SK-N-SH (cell line): ENCODE results near the gene LRRC59. TPM values are rescaled to one million over a fixed set of nuclear protein-coding genes. Genes with fewer than 3 reads are reported as not detected.
A peak's percentile ranks its signal among the peaks of the same experiment; 100 is the strongest.

Source experiments
- CTCF ChIA-PET: fragments of 300-600, 350-600 bp; formaldehyde crosslinking; extraction: SDS; loops from one replicate; lab custom pipeline; 2021; lab: Yijun Ruan, JAX
- POLR2A ChIA-PET: fragments of 350-600 bp; sonication (Branson Sonifier 250); formaldehyde crosslinking; extraction: SDS; loops from one replicate; lab custom pipeline; 2020; ENCODE audit warnings: antibody characterized with exemption, inconsistent platforms; lab: Yijun Ruan, JAX
- DNase-seq: peaks from one replicate; pipeline ENCODE4 v3.0.0; 2012
- H2AFZ ChIP-seq: fragments of 200-600 bp; sonication (generic); 2 replicates; pipeline ENCODE4 v1.8.1; 2016; ENCODE audit warnings: antibody characterized with exemption, mild to moderate bottlenecking, low read depth
- H3F3A ChIP-seq: fragments of 200-600 bp; sonication (generic); replicated peaks from 2 replicates; pipeline ENCODE3; 2016; ENCODE audit warnings: antibody characterized with exemption, mild to moderate bottlenecking; ENCODE audit not compliant: insufficient read depth
- H3K27ac ChIP-seq, 2 experiments: fragments of 200-500 bp in 1 of 2; fragments of 200-600 bp in 1 of 2; sonication (Bioruptor generic) in 1 of 2; sonication (generic), shearing (Covaris generic) in 1 of 2; 2 replicates each; pipeline versions ENCODE4 v1.5.1 to v1.6.1; 2014 to 2016; ENCODE audit warnings: low read depth in 2 of 2, inconsistent platforms in 1 of 2, low read length in 1 of 2, mild to moderate bottlenecking in 1 of 2, mixed read lengths in 1 of 2
- H3K27me3 ChIP-seq: fragments of 200-600 bp; sonication (generic), shearing (Covaris generic); 2 replicates; pipeline ENCODE4 v1.6.1; 2016; ENCODE audit warnings: mixed run types; ENCODE audit not compliant: insufficient read depth
- H3K36me3 ChIP-seq, 2 experiments: fragments of 200-500 bp in 1 of 2; fragments of 200-600 bp in 1 of 2; sonication (Bioruptor generic) in 1 of 2; sonication (generic) in 1 of 2; replicated peaks in 1 of 2; 2 replicates each; pipeline versions ENCODE3 to v1.5.1; 2014 to 2016; ENCODE audit warnings: low read length in 1 of 2, mild to moderate bottlenecking in 1 of 2; ENCODE audit not compliant: insufficient read depth in 2 of 2, control insufficient read depth in 1 of 2
- H3K4me1 ChIP-seq, 2 experiments: fragments of 200-500 bp in 1 of 2; fragments of 200-600 bp in 1 of 2; sonication (Bioruptor generic) in 1 of 2; sonication (generic), shearing (Covaris generic) in 1 of 2; 2 replicates each; pipeline versions ENCODE4 v1.5.1 to v1.6.1; 2014 to 2016; ENCODE audit warnings: low read depth in 1 of 2, low read length in 1 of 2, mixed run types in 1 of 2; ENCODE audit not compliant: insufficient read depth in 2 of 2, control insufficient read depth in 1 of 2
- H3K4me2 ChIP-seq: fragments of 200-600 bp; sonication (generic), shearing (Covaris generic); 2 replicates; pipeline ENCODE4 v1.6.1; 2017; ENCODE audit warnings: mixed run types
- H3K4me3 ChIP-seq, 2 experiments: fragments of 200-500 bp in 1 of 2; fragments of 200-600 bp in 1 of 2; sonication (Bioruptor generic) in 1 of 2; sonication (generic), shearing (Covaris generic) in 1 of 2; 2 replicates each; pipeline versions ENCODE4 v1.5.1 to v1.8.1; 2014 to 2016; ENCODE audit warnings: low read depth in 2 of 2, inconsistent platforms in 1 of 2, low read length in 1 of 2, mild to moderate bottlenecking in 1 of 2, mixed read lengths in 1 of 2, moderate library complexity in 1 of 2
- H3K79me2 ChIP-seq: fragments of 200-600 bp; sonication (generic); 2 replicates; pipeline ENCODE4 v1.8.1; 2017; ENCODE audit warnings: mild to moderate bottlenecking; ENCODE audit not compliant: insufficient read depth
- H3K9ac ChIP-seq: fragments of 200-600 bp; sonication (generic); 2 replicates; pipeline ENCODE4 v1.6.1; 2017; ENCODE audit warnings: mixed run types
- H3K9me2 ChIP-seq: fragments of 200-600 bp; sonication (generic); 2 replicates; pipeline ENCODE4 v1.6.1; 2017; ENCODE audit warnings: mixed run types
- H3K9me3 ChIP-seq: fragments of 200-600 bp; sonication (generic); 2 replicates; pipeline ENCODE4 v1.6.1; 2017; ENCODE audit warnings: mixed run types, mild to moderate bottlenecking, moderate library complexity
- H4K20me1 ChIP-seq: fragments of 200-600 bp; sonication (generic); 2 replicates; pipeline ENCODE4 v1.6.1; 2017; ENCODE audit warnings: mild to moderate bottlenecking, mixed run types; ENCODE audit not compliant: insufficient read depth
- GABPA ChIP-seq: IDR thresholded peaks from 2 replicates; pipeline ENCODE4 v1.4.0; 2012; ENCODE audit warnings: low read depth, mild to moderate bottlenecking
- MEF2A ChIP-seq: IDR thresholded peaks from 2 replicates; pipeline ENCODE4 v1.4.0; 2012; ENCODE audit warnings: low read depth, borderline replicate concordance
- MXI1 ChIP-seq: IDR thresholded peaks from 2 replicates; pipeline ENCODE4 v1.6.1; 2012; ENCODE audit warnings: mild to moderate bottlenecking, low read depth, low read length, improper control_type of control experiment
- NFIC ChIP-seq: IDR thresholded peaks from 2 replicates; pipeline ENCODE4 v1.4.0; 2012; ENCODE audit warnings: borderline replicate concordance
- NRF1 ChIP-seq: IDR thresholded peaks from 2 replicates; pipeline ENCODE4 v1.6.1; 2012; ENCODE audit warnings: low read depth, mild to moderate bottlenecking, low read length
- POLR2AphosphoS5 ChIP-seq: IDR thresholded peaks from 2 replicates; pipeline ENCODE4 v1.6.1; 2012; ENCODE audit warnings: low read depth, low read length
- RCOR1 ChIP-seq: fragments of 150-350 bp; IDR thresholded peaks from 2 replicates; pipeline ENCODE4 v1.6.1; 2017; ENCODE audit warnings: antibody characterized with exemption, low read length
- RFX5 ChIP-seq: IDR thresholded peaks from 2 replicates; pipeline ENCODE4 v1.6.1; 2012; ENCODE audit warnings: mild to moderate bottlenecking, improper control_type of control experiment, low read length
- RXRA ChIP-seq: IDR thresholded peaks from 2 replicates; pipeline ENCODE4 v1.4.0; 2012; ENCODE audit warnings: low read depth, mild to moderate bottlenecking, borderline replicate concordance
- TAF1 ChIP-seq: IDR thresholded peaks from 2 replicates; pipeline ENCODE4 v1.6.1; 2012; ENCODE audit warnings: low read depth, mild to moderate bottlenecking, low read length, moderate library complexity, borderline replicate concordance
- TCF12 ChIP-seq: IDR thresholded peaks from 2 replicates; pipeline ENCODE4 v1.4.0; 2012
- YY1 ChIP-seq: IDR thresholded peaks from 2 replicates; pipeline ENCODE4 v1.4.0; 2012; ENCODE audit warnings: low read depth, mild to moderate bottlenecking
- WGBS: methylation state at CpG from one replicate; pipeline ENCODE4 v1.1.6; 2017; ENCODE audit warnings: low lambda C conversion rate; 5-methylcytosine and 5-hydroxymethylcytosine counted together
- polyA plus RNA-seq, 3 experiments: library from polyadenylated mRNA; depleted of rRNA; stranded (reverse); fragments of >200 nt; gene quantifications; 2 replicates each; pipeline ENCODE4 v1.2.3, GENCODE V29; 2012
- TF ChIP-seq, protein P1 (sequence below): IDR thresholded peaks from 2 replicates; pipeline ENCODE4 v1.4.0; 2012; ENCODE audit warnings: low read depth, borderline replicate concordance
- TF ChIP-seq, protein P2 (sequence below): IDR thresholded peaks from 2 replicates; pipeline ENCODE4 v1.4.0; 2012; ENCODE audit warnings: low read depth
- TF ChIP-seq, protein P3 (sequence below): IDR thresholded peaks from 2 replicates; pipeline ENCODE4; 2012
- TF ChIP-seq, protein P4 (sequence below): fragments of 200-600 bp; sonication (generic); IDR thresholded peaks from 2 replicates; pipeline ENCODE4 v1.6.1; 2017; ENCODE audit warnings: antibody characterized with exemption, mild to moderate bottlenecking, moderate library complexity

LRRC59 gene
- polyA plus RNA-seq, 1 of the 3 experiments (the other 2 are of a cell fraction): 137 TPM

DNA sequence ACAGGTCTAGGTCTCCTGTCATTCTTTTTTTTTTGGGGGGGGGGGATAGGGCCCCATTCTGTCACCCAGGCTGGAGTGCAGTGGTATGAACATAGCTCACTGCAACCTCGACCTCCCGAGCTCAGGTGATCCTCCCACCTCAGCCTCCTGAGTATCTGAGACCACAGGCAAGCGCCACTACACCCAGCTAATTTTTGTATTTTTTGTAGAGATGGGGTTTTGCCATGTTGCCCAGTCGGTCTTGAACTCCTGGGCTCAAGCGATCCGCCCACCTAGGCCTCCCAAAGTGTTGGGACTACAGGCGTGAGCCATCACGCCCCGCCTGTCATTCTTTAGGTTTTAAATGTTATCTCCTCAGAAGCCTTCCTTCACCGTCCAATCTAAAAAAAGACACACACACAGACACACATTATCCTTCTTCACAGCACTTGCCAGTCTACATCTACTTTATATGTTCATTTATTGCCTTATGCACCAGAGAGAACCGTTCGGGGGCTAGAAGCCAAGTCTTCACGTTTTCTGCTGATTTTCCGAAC is 25.0 kb downstream of the LRRC59 start:
- peak overlapping the region; percentile 93 to 96 for H3K27ac ChIP-seq
- H3K9me3 ChIP-seq: no peaks in the 10 kb centered on the region
- peak overlapping the region; percentile 90 for H2AFZ ChIP-seq
- POLR2A ChIA-PET: no interaction called here
- H3K79me2 ChIP-seq: peaks cover 38% of the 10 kb centered on the region
- peak overlapping the region; percentile 81 to 94 for H3K4me3 ChIP-seq
- no peaks in the 10 kb centered on the region for H3K27me3 ChIP-seq
- H3K36me3 ChIP-seq: peaks cover 37 to 42% of the 10 kb centered on the region in 2 experiments
- peak overlapping the region; percentile 93 for H3K9ac ChIP-seq
- no peak for DNase-seq
- no peak for TF ChIP-seq POLR2AphosphoS5
- no peak for TF ChIP-seq NRF1
- TF ChIP-seq RFX5: no peak
- TF ChIP-seq, protein P1, sequence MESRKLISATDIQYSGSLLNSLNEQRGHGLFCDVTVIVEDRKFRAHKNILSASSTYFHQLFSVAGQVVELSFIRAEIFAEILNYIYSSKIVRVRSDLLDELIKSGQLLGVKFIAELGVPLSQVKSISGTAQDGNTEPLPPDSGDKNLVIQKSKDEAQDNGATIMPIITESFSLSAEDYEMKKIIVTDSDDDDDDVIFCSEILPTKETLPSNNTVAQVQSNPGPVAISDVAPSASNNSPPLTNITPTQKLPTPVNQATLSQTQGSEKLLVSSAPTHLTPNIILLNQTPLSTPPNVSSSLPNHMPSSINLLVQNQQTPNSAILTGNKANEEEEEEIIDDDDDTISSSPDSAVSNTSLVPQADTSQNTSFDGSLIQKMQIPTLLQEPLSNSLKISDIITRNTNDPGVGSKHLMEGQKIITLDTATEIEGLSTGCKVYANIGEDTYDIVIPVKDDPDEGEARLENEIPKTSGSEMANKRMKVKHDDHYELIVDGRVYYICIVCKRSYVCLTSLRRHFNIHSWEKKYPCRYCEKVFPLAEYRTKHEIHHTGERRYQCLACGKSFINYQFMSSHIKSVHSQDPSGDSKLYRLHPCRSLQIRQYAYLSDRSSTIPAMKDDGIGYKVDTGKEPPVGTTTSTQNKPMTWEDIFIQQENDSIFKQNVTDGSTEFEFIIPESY: no peak
- TF ChIP-seq MEF2A: no peak
- TF ChIP-seq YY1: no peak
- TF ChIP-seq RCOR1: no peak
- no peak for TF ChIP-seq GABPA
- TF ChIP-seq NFIC: no peak
- no peak for TF ChIP-seq MXI1
- TF ChIP-seq TAF1: no peak
- TF ChIP-seq, protein P2, sequence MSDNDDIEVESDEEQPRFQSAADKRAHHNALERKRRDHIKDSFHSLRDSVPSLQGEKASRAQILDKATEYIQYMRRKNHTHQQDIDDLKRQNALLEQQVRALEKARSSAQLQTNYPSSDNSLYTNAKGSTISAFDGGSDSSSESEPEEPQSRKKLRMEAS: no peak
- TF ChIP-seq RXRA: no peak
- no peak for TF ChIP-seq TCF12
- TF ChIP-seq, protein P3, sequence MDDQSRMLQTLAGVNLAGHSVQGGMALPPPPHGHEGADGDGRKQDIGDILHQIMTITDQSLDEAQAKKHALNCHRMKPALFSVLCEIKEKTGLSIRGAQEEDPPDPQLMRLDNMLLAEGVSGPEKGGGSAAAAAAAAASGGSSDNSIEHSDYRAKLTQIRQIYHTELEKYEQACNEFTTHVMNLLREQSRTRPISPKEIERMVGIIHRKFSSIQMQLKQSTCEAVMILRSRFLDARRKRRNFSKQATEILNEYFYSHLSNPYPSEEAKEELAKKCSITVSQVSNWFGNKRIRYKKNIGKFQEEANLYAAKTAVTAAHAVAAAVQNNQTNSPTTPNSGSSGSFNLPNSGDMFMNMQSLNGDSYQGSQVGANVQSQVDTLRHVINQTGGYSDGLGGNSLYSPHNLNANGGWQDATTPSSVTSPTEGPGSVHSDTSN: no peak
- TF ChIP-seq, protein P4, sequence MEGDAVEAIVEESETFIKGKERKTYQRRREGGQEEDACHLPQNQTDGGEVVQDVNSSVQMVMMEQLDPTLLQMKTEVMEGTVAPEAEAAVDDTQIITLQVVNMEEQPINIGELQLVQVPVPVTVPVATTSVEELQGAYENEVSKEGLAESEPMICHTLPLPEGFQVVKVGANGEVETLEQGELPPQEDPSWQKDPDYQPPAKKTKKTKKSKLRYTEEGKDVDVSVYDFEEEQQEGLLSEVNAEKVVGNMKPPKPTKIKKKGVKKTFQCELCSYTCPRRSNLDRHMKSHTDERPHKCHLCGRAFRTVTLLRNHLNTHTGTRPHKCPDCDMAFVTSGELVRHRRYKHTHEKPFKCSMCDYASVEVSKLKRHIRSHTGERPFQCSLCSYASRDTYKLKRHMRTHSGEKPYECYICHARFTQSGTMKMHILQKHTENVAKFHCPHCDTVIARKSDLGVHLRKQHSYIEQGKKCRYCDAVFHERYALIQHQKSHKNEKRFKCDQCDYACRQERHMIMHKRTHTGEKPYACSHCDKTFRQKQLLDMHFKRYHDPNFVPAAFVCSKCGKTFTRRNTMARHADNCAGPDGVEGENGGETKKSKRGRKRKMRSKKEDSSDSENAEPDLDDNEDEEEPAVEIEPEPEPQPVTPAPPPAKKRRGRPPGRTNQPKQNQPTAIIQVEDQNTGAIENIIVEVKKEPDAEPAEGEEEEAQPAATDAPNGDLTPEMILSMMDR: no peak
- TF ChIP-seq, all 33 proteins: peak for 0
- peaks cover 0 to 27% of the 10 kb centered on the region in 2 experiments; a peak in 2 of 4 replicates for H3K4me1 ChIP-seq
- H3F3A ChIP-seq: no peaks in the 10 kb centered on the region
- H4K20me1 ChIP-seq: no peaks in the 10 kb centered on the region
- H3K9me2 ChIP-seq: no peaks in the 10 kb centered on the region
- peak overlapping the region; percentile 87 for H3K4me2 ChIP-seq
- 5% methylated on average over 14 of the region's 14 CpGs for WGBS
- CTCF ChIA-PET: interaction anchor here (1.1 to 8.1 kb wide), 9 partner anchors 10 to 278 kb away, joined by 3 to 51 read pairs (median 7); partner anchors contain the start of gene LRRC59
